Measurements from ENCODE around the gene PRDX2.
A peak's percentile ranks its signal among the peaks of the same experiment; 100 is the strongest.

The PRDX2 gene

DNA sequence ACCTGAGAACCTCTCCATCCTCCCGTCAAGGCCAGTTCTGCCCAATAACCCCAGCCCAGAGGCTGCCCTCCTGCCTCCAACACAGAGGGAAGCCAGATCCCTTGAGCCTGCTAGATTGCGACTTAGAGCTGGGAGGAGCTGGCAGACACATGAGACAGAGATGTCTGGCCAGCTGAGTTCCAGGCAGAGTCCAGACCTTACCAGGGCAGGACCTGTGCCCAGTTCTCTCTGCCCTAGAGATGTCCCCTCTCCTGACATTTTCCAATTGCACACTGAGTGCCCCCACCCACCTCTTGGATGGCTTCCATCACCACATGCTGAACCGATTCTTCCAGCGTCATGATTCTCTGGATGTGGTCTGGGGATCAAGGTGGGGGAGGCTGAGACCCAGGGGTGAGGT is 29.3 kb downstream of the PRDX2 start:
- H3K27me3 ChIP-seq (ENCODE audit: control insufficient read depth in 1 of 2, insufficient read depth in 2 of 2, low read length in 2 of 2), result no peaks in the 10 kb centered on the region
- H3K9me3 ChIP-seq (ENCODE audit: low read length), result no peaks in the 10 kb centered on the region
- H3K36me3 ChIP-seq (ENCODE audit: insufficient read depth, low read length), result no peaks in the 10 kb centered on the region
- no peaks in the 10 kb centered on the region for H3K4me1 ChIP-seq (ENCODE audit: insufficient read depth, low read length)
- H3K9ac ChIP-seq (ENCODE audit: low read length), result no peak overlapping the region
- no peak overlapping the region for H3K27ac ChIP-seq (ENCODE audit: low read depth, low read length)
- no peak overlapping the region for H3K4me3 ChIP-seq (ENCODE audit: low read depth in 1 of 2, low read length in 2 of 2)

- H3K4me1 ChIP-seq (ENCODE audit: insufficient read depth, low read length), result no peaks in the 10 kb centered on the region
- H3K27ac ChIP-seq (ENCODE audit: low read depth, low read length), result no peak overlapping the region
- no peak overlapping the region for H3K9ac ChIP-seq (ENCODE audit: low read length)
- H3K27me3 ChIP-seq (ENCODE audit: control insufficient read depth in 1 of 2, insufficient read depth in 2 of 2, low read length in 2 of 2), result no peaks in the 10 kb centered on the region
- H3K36me3 ChIP-seq (ENCODE audit: insufficient read depth, low read length), result no peaks in the 10 kb centered on the region
- H3K9me3 ChIP-seq (ENCODE audit: low read length), result no peaks in the 10 kb centered on the region
- H3K4me3 ChIP-seq (ENCODE audit: low read depth in 1 of 2, low read length in 2 of 2), result no peak overlapping the region
Measured at GRCh38 chr19:12770922-12771321, 30.7 kb downstream of the PRDX2 start.

DNA sequence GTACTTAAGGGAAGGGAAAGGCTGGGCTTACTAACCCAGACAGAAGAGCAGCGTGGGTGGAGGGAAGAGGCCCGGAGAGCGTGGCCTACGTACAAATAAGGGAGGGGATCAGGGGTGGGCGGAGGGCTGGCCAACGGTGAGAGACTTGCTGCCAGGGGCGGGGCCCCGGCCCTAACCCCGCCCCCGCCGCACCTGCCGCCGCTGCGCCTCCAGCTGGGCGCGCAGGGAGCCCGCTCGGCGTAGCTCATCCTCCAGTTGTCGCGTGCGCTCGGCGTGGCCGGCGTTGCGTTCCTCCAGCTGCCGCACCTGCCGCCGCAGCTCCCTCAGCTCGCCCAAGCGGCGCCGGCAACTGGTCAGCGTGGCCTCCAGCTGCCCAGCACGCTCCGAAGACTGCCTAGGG is 31.9 kb downstream of the PRDX2 start:
- Histone ChIP-seq H3K27me3 (ENCODE audit: control insufficient read depth in 1 of 2, insufficient read depth in 2 of 2, low read length in 2 of 2) (no peaks in the 10 kb centered on the region), H3K4me3 (ENCODE audit: low read depth in 1 of 2, low read length in 2 of 2) (no peak overlapping the region), H3K9ac (ENCODE audit: low read length) (no peak overlapping the region), H3K4me1 (ENCODE audit: insufficient read depth, low read length) (no peaks in the 10 kb centered on the region), H3K36me3 (ENCODE audit: insufficient read depth, low read length) (no peaks in the 10 kb centered on the region), H3K27ac (ENCODE audit: low read depth, low read length) (no peak overlapping the region), H3K9me3 (ENCODE audit: low read length) (no peaks in the 10 kb centered on the region)

DNA sequence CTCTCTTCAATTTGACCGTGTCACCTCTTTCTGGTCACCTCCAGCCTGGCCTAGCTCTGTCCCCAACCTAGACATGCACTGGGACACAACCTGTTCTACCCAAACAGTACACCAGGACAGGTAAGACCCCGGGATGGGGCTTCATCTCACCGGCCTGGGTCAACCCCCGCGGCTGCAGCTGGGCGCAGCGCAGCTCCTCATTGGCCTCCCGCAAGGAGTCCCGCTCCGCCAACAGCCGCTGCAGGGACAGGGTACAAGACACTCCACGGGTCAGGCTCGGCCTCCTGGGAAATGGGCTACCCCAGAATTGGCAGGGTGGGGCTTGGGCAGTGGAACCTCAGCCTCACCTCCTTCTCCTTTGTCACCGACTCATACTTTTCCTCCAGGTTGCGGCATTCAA is 33.9 kb downstream of the PRDX2 start:
- no peak overlapping the region for H3K27ac ChIP-seq (ENCODE audit: low read depth, low read length)
- no peaks in the 10 kb centered on the region for H3K4me1 ChIP-seq (ENCODE audit: insufficient read depth, low read length)
- no peak overlapping the region for H3K9ac ChIP-seq (ENCODE audit: low read length)
- no peaks in the 10 kb centered on the region for H3K27me3 ChIP-seq (ENCODE audit: control insufficient read depth in 1 of 2, insufficient read depth in 2 of 2, low read length in 2 of 2)
- H3K36me3 ChIP-seq (ENCODE audit: insufficient read depth, low read length), result no peaks in the 10 kb centered on the region
- H3K9me3 ChIP-seq (ENCODE audit: low read length), result no peaks in the 10 kb centered on the region
- H3K4me3 ChIP-seq (ENCODE audit: low read depth in 1 of 2, low read length in 2 of 2), result no peak overlapping the region

DNA sequence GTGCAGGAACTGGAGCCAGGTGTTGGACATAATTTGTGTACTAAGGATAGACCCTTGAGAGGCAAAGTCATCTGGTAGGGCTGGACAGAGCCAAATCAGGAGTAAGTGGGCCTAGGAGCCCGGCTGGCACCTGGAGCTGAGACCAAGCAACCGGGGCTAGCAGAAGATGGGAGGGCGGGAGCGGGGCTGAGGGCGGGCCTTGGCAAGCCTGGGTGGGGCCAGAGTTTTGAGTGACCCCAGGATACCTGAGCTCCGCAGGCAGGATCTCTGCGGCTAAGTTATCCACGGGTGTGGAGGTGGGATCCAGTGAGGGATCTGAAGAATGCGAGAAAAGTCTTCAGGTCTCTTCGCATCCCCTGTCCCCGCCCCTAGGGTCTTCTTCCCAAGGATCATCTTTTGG is 34.5 kb downstream of the PRDX2 start:
- Histone ChIP-seq H3K27ac (ENCODE audit: low read depth, low read length) (no peak overlapping the region), H3K4me3 (ENCODE audit: low read depth in 1 of 2, low read length in 2 of 2) (no peak overlapping the region), H3K4me1 (ENCODE audit: insufficient read depth, low read length) (no peaks in the 10 kb centered on the region), H3K27me3 (ENCODE audit: control insufficient read depth in 1 of 2, insufficient read depth in 2 of 2, low read length in 2 of 2) (no peaks in the 10 kb centered on the region), H3K9me3 (ENCODE audit: low read length) (no peaks in the 10 kb centered on the region), H3K36me3 (ENCODE audit: insufficient read depth, low read length) (no peaks in the 10 kb centered on the region), H3K9ac (ENCODE audit: low read length) (no peak overlapping the region)

- H3K4me3 ChIP-seq (ENCODE audit: low read depth in 1 of 2, low read length in 2 of 2), result no peak overlapping the region
- H3K4me1 ChIP-seq (ENCODE audit: insufficient read depth, low read length), result no peaks in the 10 kb centered on the region
- no peaks in the 10 kb centered on the region for H3K36me3 ChIP-seq (ENCODE audit: insufficient read depth, low read length)
- H3K9me3 ChIP-seq (ENCODE audit: low read length), result no peaks in the 10 kb centered on the region
- no peak overlapping the region for H3K9ac ChIP-seq (ENCODE audit: low read length)
- no peaks in the 10 kb centered on the region for H3K27me3 ChIP-seq (ENCODE audit: control insufficient read depth in 1 of 2, insufficient read depth in 2 of 2, low read length in 2 of 2)
- H3K27ac ChIP-seq (ENCODE audit: low read depth, low read length), result peak overlapping the region; percentile 48
Measured at GRCh38 chr19:12766051-12766521, 35.5 kb downstream of the PRDX2 start.

DNA sequence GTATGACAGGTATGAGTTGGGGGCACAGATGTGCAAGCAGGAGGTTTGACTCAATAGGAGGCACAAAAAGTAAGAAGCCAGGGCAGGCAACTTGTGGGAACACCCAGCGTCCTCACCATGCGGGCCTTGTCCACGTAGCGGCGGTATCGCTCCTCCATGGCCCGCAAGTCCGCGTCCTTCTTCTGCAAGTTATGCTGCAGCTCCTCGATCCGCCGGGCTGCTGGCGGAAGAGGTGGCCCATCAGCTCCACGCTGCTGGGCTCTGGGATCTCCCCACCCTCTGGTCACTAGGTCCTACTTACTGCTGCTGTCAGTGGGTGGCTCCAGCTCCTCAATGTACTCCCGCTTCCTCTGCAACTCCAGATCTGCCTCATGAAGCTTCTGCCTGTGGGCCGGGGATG is 36.9 kb downstream of the PRDX2 start:
- no peaks in the 10 kb centered on the region for H3K36me3 ChIP-seq (ENCODE audit: insufficient read depth, low read length)
- no peaks in the 10 kb centered on the region for H3K9me3 ChIP-seq (ENCODE audit: low read length)

GRCh38 chr19:12763100-12763499 is 38.5 kb downstream of the PRDX2 start:
- no peaks in the 10 kb centered on the region for H3K36me3 ChIP-seq (ENCODE audit: insufficient read depth, low read length)

More for the DNA sequence above, 36.9 kb downstream of the PRDX2 start:
- H3K27ac ChIP-seq (ENCODE audit: low read depth, low read length), result no peak overlapping the region
- no peak overlapping the region for H3K4me3 ChIP-seq (ENCODE audit: low read depth in 1 of 2, low read length in 2 of 2)
- no peaks in the 10 kb centered on the region for H3K27me3 ChIP-seq (ENCODE audit: control insufficient read depth in 1 of 2, insufficient read depth in 2 of 2, low read length in 2 of 2)
- no peak overlapping the region for H3K9ac ChIP-seq (ENCODE audit: low read length)
- H3K4me1 ChIP-seq (ENCODE audit: insufficient read depth, low read length), result no peaks in the 10 kb centered on the region

GRCh38 chr19:12759686-12760085 is 41.9 kb downstream of the PRDX2 start:
- Histone ChIP-seq H3K9me3 (ENCODE audit: low read length) (no peaks in the 10 kb centered on the region), H3K9ac (ENCODE audit: low read length) (no peak overlapping the region), H3K27me3 (ENCODE audit: control insufficient read depth in 1 of 2, insufficient read depth in 2 of 2, low read length in 2 of 2) (no peaks in the 10 kb centered on the region), H3K27ac (ENCODE audit: low read depth, low read length) (no peak overlapping the region), H3K36me3 (ENCODE audit: insufficient read depth, low read length) (no peaks in the 10 kb centered on the region), H3K4me3 (ENCODE audit: low read depth in 1 of 2, low read length in 2 of 2) (no peak overlapping the region), H3K4me1 (ENCODE audit: insufficient read depth, low read length) (no peaks in the 10 kb centered on the region)

More at GRCh38 chr19:12763100-12763499, 38.5 kb downstream of the PRDX2 start:
- Histone ChIP-seq H3K4me1 (ENCODE audit: insufficient read depth, low read length) (no peaks in the 10 kb centered on the region), H3K4me3 (ENCODE audit: low read depth in 1 of 2, low read length in 2 of 2) (no peak overlapping the region), H3K9me3 (ENCODE audit: low read length) (no peaks in the 10 kb centered on the region), H3K27ac (ENCODE audit: low read depth, low read length) (no peak overlapping the region), H3K9ac (ENCODE audit: low read length) (no peak overlapping the region), H3K27me3 (ENCODE audit: control insufficient read depth in 1 of 2, insufficient read depth in 2 of 2, low read length in 2 of 2) (no peaks in the 10 kb centered on the region)

GRCh38 chr19:12757544-12758274 is 43.9 kb downstream of the PRDX2 start:
- Histone ChIP-seq H3K27ac (ENCODE audit: low read depth, low read length) (no peak overlapping the region), H3K9me3 (ENCODE audit: low read length) (no peaks in the 10 kb centered on the region), H3K4me1 (ENCODE audit: insufficient read depth, low read length) (no peaks in the 10 kb centered on the region), H3K27me3 (ENCODE audit: control insufficient read depth in 1 of 2, insufficient read depth in 2 of 2, low read length in 2 of 2) (no peaks in the 10 kb centered on the region), H3K4me3 (ENCODE audit: low read depth in 1 of 2, low read length in 2 of 2) (peak overlapping the region; percentile 27 to 51), H3K36me3 (ENCODE audit: insufficient read depth, low read length) (no peaks in the 10 kb centered on the region), H3K9ac (ENCODE audit: low read length) (no peak overlapping the region)

GRCh38 chr19:12756150-12756883 is 45.3 kb downstream of the PRDX2 start:
- Histone ChIP-seq H3K9me3 (ENCODE audit: low read length) (no peaks in the 10 kb centered on the region), H3K27me3 (ENCODE audit: control insufficient read depth in 1 of 2, insufficient read depth in 2 of 2, low read length in 2 of 2) (peaks cover 0 to 7% of the 10 kb centered on the region in 2 donors), H3K4me3 (ENCODE audit: low read depth in 1 of 2, low read length in 2 of 2) (no peak overlapping the region), H3K4me1 (ENCODE audit: insufficient read depth, low read length) (no peaks in the 10 kb centered on the region), H3K9ac (ENCODE audit: low read length) (no peak overlapping the region), H3K36me3 (ENCODE audit: insufficient read depth, low read length) (no peaks in the 10 kb centered on the region), H3K27ac (ENCODE audit: low read depth, low read length) (no peak overlapping the region)
